Esophagus (tissue), 2 donors: ENCODE measurements around the gene NT5C2. TPM values are rescaled to one million over a fixed set of nuclear protein-coding genes. Genes with fewer than 3 reads are reported as not detected.
"Not testable (repeated sequence)": the region's sequence is repeated elsewhere in the genome, so short reads cannot be mapped to it uniquely, and the experiment has no call there.

Source experiments
- H3K27ac ChIP-seq, 2 donors: one replicate each; pipeline ENCODE4 v1.5.1; 2013; ENCODE audit warnings: low read depth in 2 of 2, mild to moderate bottlenecking in 2 of 2, inconsistent platforms in 1 of 2, low read length in 1 of 2, moderate library complexity in 1 of 2
- H3K27me3 ChIP-seq, 2 donors: one replicate each; pipeline ENCODE4 v1.6.1; 2013; ENCODE audit warnings: low read length in 2 of 2, control low read depth in 1 of 2, mild to moderate bottlenecking in 1 of 2; ENCODE audit not compliant: insufficient read depth in 2 of 2, control insufficient read depth in 1 of 2
- H3K36me3 ChIP-seq, 2 donors: one replicate each; pipeline ENCODE4 v1.6.1; 2013; ENCODE audit warnings: low read length in 1 of 2; ENCODE audit not compliant: control insufficient read depth in 2 of 2, insufficient read depth in 2 of 2
- H3K4me1 ChIP-seq, 2 donors: one replicate each; pipeline ENCODE4 v1.6.1; 2013; ENCODE audit warnings: low read length in 1 of 2; ENCODE audit not compliant: control insufficient read depth in 2 of 2, insufficient read depth in 2 of 2
- H3K4me3 ChIP-seq, 2 donors: one replicate each; pipeline ENCODE4 v1.5.1; 2013; ENCODE audit warnings: low read length in 2 of 2, mild to moderate bottlenecking in 2 of 2, low read depth in 1 of 2, moderate library complexity in 1 of 2
- H3K9me3 ChIP-seq, 2 donors: one replicate each; pipeline ENCODE4 v1.6.1; 2013; ENCODE audit warnings: mild to moderate bottlenecking in 2 of 2, low read depth in 1 of 2, low read length in 1 of 2, moderate library complexity in 1 of 2; ENCODE audit not compliant: control insufficient read depth in 2 of 2, insufficient read depth in 1 of 2
- WGBS, 2 donors: extraction: QIAGEN DNeasy Blood & Tissue Kit; methylation state at CpG; one replicate each; pipeline ENCODE4 v1.1.7; 2013; 5-methylcytosine and 5-hydroxymethylcytosine counted together
- polyA plus RNA-seq, 2 donors: library from polyadenylated mRNA; stranded (reverse); fragments of 200-250 nt; gene quantifications; one replicate each; pipeline ENCODE4 v1.2.3, GENCODE V29; 2013
- donor health status: healthy with polysubstance abuse.
- donor health status: Bipolar disorder and iron deficiency.

NT5C2 gene
- polyA plus RNA-seq, 2 donors: 60.6 to 75.0 TPM

- 74 to 79% methylated on average over 5 of the region's 5 CpGs for WGBS, 2 donors
- H3K27me3 ChIP-seq, H3K36me3 ChIP-seq, H3K27ac ChIP-seq, H3K4me1 ChIP-seq, H3K9me3 ChIP-seq, H3K4me3 ChIP-seq: not testable (repeated sequence)
Measured at GRCh38 chr10:103224721-103225120, 31.6 kb upstream of the NT5C2 start.

GRCh38 chr10:103224133-103224532 is 31.1 kb upstream of the NT5C2 start:
- 87 to 92% methylated on average over 4 of the region's 4 CpGs for WGBS, 2 donors

GRCh38 chr10:103216362-103216761 is 23.3 kb upstream of the NT5C2 start:
- not testable (repeated sequence) for H3K27ac ChIP-seq, H3K27me3 ChIP-seq, H3K4me1 ChIP-seq, H3K9me3 ChIP-seq, H3K36me3 ChIP-seq, H3K4me3 ChIP-seq
- 36 to 53% methylated on average over 4 of the region's 4 CpGs for WGBS, 2 donors

More at GRCh38 chr10:103224133-103224532, 31.1 kb upstream of the NT5C2 start:
- no peaks in the 10 kb centered on the region for H3K27me3 ChIP-seq
- H3K4me1 ChIP-seq: no peaks in the 10 kb centered on the region
- H3K9me3 ChIP-seq: peaks cover 5% of the 10 kb centered on the region in 2 donors
- H3K36me3 ChIP-seq: no peaks in the 10 kb centered on the region
- H3K27ac ChIP-seq: no peak overlapping the region
- H3K4me3 ChIP-seq: no peak overlapping the region

GRCh38 chr10:103215601-103216000 is 22.5 kb upstream of the NT5C2 start:
- Histone ChIP-seq H3K27ac (no peak overlapping the region), H3K27me3 (no peaks in the 10 kb centered on the region), H3K4me3 (no peak overlapping the region), H3K9me3 (no peaks in the 10 kb centered on the region), H3K36me3 (no peaks in the 10 kb centered on the region), H3K4me1 (no peaks in the 10 kb centered on the region)
- WGBS, 2 donors: 89 to 91% methylated on average over 5 of the region's 5 CpGs

- WGBS, 2 donors: 89 to 92% methylated on average over 4 of the region's 4 CpGs
Measured at GRCh38 chr10:103210262-103210661, 17.2 kb upstream of the NT5C2 start.

GRCh38 chr10:103207643-103208042 is 14.6 kb upstream of the NT5C2 start:
- not testable (repeated sequence) for H3K9me3 ChIP-seq, H3K36me3 ChIP-seq, H3K27me3 ChIP-seq, H3K4me3 ChIP-seq, H3K4me1 ChIP-seq
- peak overlapping the region in 1 of 2 donors; percentile 22 for H3K27ac ChIP-seq
- WGBS, 2 donors: 46 to 56% methylated on average over 3 of the region's 3 CpGs

More at GRCh38 chr10:103210262-103210661, 17.2 kb upstream of the NT5C2 start:
- H3K4me1 ChIP-seq, H3K27ac ChIP-seq, H3K9me3 ChIP-seq, H3K36me3 ChIP-seq, H3K4me3 ChIP-seq, H3K27me3 ChIP-seq: not testable (repeated sequence)

GRCh38 chr10:103207141-103207540 is 14.1 kb upstream of the NT5C2 start:
- H3K4me3 ChIP-seq: no peak overlapping the region
- H3K36me3 ChIP-seq: no peaks in the 10 kb centered on the region
- 68 to 72% methylated on average over 2 of the region's 2 CpGs for WGBS, 2 donors
- H3K4me1 ChIP-seq: no peaks in the 10 kb centered on the region
- no peak overlapping the region for H3K27ac ChIP-seq
- H3K9me3 ChIP-seq: no peaks in the 10 kb centered on the region
- no peaks in the 10 kb centered on the region for H3K27me3 ChIP-seq

GRCh38 chr10:103206715-103207114 is 13.6 kb upstream of the NT5C2 start:
- not testable (repeated sequence) for H3K4me3 ChIP-seq, H3K27me3 ChIP-seq, H3K4me1 ChIP-seq, H3K36me3 ChIP-seq, H3K9me3 ChIP-seq
- 73 to 80% methylated on average over 3 of the region's 3 CpGs for WGBS, 2 donors
- peak overlapping the region in 1 of 2 donors; percentile 4 for H3K27ac ChIP-seq

GRCh38 chr10:103205401-103205800 is 12.3 kb upstream of the NT5C2 start:
- WGBS, 2 donors: 70 to 81% methylated on average over 4 of the region's 4 CpGs
- not testable (repeated sequence) for H3K27me3 ChIP-seq, H3K4me3 ChIP-seq, H3K27ac ChIP-seq, H3K4me1 ChIP-seq, H3K36me3 ChIP-seq, H3K9me3 ChIP-seq

- Histone ChIP-seq H3K4me1 (no peaks in the 10 kb centered on the region), H3K9me3 (no peaks in the 10 kb centered on the region), H3K36me3 (no peaks in the 10 kb centered on the region), H3K27ac (no peak overlapping the region), H3K4me3 (no peak overlapping the region), H3K27me3 (no peaks in the 10 kb centered on the region)
- WGBS, 2 donors: 69 to 72% methylated on average over 8 of the region's 8 CpGs
Measured at GRCh38 chr10:103204353-103205255, 11.5 kb upstream of the NT5C2 start.
